ENCODE data around the gene NOTCH1.

NOTCH1 gene

GRCh38 chr9:136501686-136502085, 44.2 kb downstream of the NOTCH1 start:
- no peak for DNase-seq (ENCODE audit: low read depth)

GRCh38 chr9:136499935-136500910, 45.6 kb downstream of the NOTCH1 start:
- no peak for DNase-seq (ENCODE audit: low read depth)

DNA sequence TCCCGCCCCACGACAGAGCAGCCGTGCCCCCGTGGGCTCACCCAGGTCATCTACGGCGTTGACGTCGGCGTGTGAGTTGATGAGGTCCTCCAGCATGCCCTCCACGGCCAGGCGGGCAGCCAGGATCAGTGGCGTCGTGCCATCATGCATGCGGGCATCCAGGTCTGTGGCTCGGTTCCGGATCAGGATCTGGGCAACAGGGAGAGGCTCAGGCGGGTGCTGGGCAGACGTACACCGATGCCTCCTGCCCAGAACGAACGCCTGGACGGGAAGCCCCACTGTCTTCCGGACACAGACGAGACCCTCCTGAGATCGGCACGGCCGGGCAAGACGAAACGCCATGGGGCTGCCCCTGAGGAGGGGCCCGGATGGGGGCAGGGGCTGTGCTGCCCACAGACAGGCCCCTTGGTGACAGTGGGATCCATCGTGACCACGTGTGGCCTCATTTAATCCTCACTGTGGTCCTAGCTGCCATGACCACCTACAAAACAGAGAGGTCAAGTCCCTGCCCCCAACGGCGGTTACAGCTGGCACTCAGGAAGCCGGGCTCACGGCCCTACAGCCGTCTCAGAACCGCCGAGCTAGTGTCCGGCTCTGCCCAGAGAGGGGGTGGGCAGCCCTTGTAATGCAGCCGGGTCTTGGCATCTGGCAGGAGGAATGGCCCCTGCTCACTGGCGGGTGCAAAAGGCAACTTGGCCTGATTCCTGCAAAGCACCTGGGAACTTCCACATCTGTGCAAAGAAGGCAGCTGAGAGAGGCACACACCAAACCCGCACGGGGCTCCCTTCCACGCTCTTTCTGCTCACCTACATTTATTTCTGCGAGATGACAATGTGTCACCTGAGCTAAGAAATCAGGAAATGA, 46.5 kb downstream of the NOTCH1 start:
- DNase-seq (ENCODE audit: low read depth), result no peak

DNA sequence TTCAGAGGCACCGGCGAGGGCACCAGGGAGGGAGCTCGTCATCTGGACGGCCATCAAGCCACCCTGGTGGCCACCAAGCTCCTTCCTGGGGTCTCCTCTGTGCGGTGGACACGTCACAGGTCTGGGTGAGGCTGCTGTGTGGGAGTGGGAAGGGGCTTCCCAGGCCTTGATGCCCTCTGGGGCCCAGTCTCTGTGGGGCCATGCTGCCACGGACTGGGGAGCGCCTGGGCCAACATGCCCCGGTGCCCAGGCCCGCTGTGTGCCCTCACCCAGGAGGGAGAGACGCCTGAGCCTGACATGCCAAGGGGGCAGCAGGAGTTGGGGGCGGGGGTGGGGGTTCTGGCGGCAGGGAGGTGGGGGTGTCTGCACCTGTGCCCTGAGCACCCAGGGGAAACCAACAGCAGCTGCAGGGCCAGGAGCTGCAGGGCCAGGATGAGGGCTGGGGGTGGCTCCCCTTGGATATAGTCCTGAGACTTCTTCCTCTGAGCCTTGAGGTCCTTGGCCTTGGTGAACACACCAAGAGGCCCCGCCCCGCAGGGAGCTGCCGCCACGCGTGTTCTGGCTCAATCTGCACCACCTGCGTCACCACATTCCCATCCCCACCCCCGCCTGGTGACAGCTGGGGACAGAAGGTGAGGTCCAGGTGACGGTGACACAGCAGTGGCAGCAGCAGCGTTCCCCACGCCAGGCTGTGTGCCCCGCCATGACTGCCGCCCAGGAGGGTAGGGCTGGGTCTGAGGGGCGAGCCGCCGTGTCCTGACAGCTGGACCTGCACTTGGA, 47.7 kb downstream of the NOTCH1 start:
- DNase-seq (ENCODE audit: low read depth), result no peak

GRCh38 chr9:136496801-136497620, 48.8 kb downstream of the NOTCH1 start:
- DNase-seq (ENCODE audit: low read depth), result no peak

DNA sequence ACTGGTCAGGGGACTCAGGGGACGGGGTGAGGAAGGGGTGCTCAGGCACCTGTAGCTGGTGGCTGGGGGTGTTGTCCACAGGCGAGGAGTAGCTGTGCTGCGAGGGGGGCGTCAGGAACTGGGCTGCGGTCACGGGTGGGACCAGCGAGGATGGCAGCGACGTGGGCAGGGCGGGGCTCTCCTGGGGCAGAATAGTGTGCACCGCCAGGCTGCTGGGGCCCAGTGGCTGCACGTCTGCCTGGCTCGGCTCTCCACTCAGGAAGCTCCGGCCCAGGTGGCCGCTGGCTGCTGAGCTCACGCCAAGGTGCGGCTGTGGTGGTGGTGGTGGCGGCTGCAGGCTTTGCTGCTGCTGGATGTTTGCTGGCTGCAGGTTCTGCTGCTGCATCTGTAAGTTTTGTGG, 49.7 kb downstream of the NOTCH1 start:
- no peak for DNase-seq (ENCODE audit: low read depth)

- DNase-seq (ENCODE audit: low read depth), result no peak
Measured at GRCh38 chr9:136495238-136495800, 50.5 kb downstream of the NOTCH1 start.

- DNase-seq (ENCODE audit: low read depth), result no peak
Measured at GRCh38 chr9:136494531-136495215, 51.2 kb downstream of the NOTCH1 start.

DNA sequence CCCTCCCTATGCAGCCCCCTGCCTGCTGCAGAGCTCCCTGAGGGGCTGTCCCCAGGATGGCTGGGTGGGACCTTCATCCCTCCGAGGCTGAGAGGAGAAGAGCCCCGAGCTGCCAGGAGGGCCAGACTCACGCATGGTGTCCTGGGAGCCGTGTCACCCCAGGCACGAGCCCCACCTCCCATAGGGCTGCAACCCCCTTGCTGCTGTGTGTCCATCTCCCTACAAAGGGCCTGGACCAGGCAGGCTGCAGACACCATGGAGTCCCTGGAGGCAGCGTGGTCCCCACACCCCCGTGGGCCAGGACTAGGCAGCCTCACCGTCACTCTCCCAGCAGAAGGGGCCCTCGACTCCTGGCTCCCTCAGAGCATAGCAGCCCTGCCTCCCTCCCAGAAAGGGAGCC, 51.8 kb downstream of the NOTCH1 start:
- no peak for DNase-seq (ENCODE audit: low read depth)

GRCh38 chr9:136493567-136493971, 52.3 kb downstream of the NOTCH1 start:
- no peak for DNase-seq (ENCODE audit: low read depth)

GRCh38 chr9:136492978-136493522, 52.8 kb downstream of the NOTCH1 start:
- DNase-seq (ENCODE audit: low read depth), result no peak

GRCh38 chr9:136489731-136490130, 56.1 kb downstream of the NOTCH1 start:
- DNase-seq (ENCODE audit: low read depth), result no peak

- peak; percentile 52 for DNase-seq (ENCODE audit: low read depth)
Measured at GRCh38 chr9:136488247-136489214, 57.3 kb downstream of the NOTCH1 start.

DNA sequence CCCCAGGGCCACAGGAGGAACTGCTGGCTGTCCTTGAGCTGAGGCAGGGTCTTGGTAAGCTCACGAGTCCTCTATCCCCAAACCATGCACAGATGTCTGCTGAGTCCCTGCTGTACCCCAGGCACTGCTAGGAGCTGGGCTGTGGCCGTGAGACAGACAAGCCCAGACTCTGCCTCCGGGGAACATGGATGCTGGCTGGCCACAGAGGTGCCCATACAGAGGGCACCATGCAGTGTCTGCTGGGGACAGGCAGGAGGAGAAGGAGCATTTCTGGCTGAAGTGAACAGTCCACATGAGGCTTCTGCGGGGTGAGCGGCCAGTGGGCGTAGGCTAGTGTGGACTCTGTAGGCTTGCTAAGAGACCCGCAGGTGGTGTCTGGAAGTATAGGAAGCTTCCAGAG, 58.2 kb downstream of the NOTCH1 start:
- DNase-seq (ENCODE audit: low read depth), result no peak

- DNase-seq (ENCODE audit: low read depth), result no peak
Measured at GRCh38 chr9:136486823-136487620, 58.8 kb downstream of the NOTCH1 start.

- DNase-seq (ENCODE audit: low read depth), result no peak
Measured at GRCh38 chr9:136486131-136486530, 59.7 kb downstream of the NOTCH1 start.
